NB4 (cell line): ENCODE data around the gene CLEC2L.

Experiments used
- MAX ChIP-seq: IDR thresholded peaks from 2 replicates; pipeline ENCODE4 v1.6.1; 2011; ENCODE audit warnings: low read depth, low read length
- POLR2A ChIP-seq: IDR thresholded peaks from 2 replicates; pipeline ENCODE4 v1.6.1; 2011; ENCODE audit warnings: mild to moderate bottlenecking; ENCODE audit not compliant: insufficient read length; ENCODE audit errors: extremely low read depth
- TF ChIP-seq, protein P1 (sequence below): IDR thresholded peaks from one replicate; pipeline ENCODE4 v1.5.1; 2012; ENCODE audit warnings: low read depth, low read length

GRCh38 chr7:139572704-139573385 is 49.4 kb downstream of the CLEC2L start:
- TF ChIP-seq, protein P1, sequence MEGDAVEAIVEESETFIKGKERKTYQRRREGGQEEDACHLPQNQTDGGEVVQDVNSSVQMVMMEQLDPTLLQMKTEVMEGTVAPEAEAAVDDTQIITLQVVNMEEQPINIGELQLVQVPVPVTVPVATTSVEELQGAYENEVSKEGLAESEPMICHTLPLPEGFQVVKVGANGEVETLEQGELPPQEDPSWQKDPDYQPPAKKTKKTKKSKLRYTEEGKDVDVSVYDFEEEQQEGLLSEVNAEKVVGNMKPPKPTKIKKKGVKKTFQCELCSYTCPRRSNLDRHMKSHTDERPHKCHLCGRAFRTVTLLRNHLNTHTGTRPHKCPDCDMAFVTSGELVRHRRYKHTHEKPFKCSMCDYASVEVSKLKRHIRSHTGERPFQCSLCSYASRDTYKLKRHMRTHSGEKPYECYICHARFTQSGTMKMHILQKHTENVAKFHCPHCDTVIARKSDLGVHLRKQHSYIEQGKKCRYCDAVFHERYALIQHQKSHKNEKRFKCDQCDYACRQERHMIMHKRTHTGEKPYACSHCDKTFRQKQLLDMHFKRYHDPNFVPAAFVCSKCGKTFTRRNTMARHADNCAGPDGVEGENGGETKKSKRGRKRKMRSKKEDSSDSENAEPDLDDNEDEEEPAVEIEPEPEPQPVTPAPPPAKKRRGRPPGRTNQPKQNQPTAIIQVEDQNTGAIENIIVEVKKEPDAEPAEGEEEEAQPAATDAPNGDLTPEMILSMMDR: no peak
- TF ChIP-seq POLR2A (no peak), MAX (no peak)
